Measurements from ENCODE around the gene KRTAP9-8.
"Not testable (repeated sequence)": the region's sequence is repeated elsewhere in the genome, so short reads cannot be mapped to it uniquely, and the experiment has no call there.

KRTAP9-8 gene

DNA sequence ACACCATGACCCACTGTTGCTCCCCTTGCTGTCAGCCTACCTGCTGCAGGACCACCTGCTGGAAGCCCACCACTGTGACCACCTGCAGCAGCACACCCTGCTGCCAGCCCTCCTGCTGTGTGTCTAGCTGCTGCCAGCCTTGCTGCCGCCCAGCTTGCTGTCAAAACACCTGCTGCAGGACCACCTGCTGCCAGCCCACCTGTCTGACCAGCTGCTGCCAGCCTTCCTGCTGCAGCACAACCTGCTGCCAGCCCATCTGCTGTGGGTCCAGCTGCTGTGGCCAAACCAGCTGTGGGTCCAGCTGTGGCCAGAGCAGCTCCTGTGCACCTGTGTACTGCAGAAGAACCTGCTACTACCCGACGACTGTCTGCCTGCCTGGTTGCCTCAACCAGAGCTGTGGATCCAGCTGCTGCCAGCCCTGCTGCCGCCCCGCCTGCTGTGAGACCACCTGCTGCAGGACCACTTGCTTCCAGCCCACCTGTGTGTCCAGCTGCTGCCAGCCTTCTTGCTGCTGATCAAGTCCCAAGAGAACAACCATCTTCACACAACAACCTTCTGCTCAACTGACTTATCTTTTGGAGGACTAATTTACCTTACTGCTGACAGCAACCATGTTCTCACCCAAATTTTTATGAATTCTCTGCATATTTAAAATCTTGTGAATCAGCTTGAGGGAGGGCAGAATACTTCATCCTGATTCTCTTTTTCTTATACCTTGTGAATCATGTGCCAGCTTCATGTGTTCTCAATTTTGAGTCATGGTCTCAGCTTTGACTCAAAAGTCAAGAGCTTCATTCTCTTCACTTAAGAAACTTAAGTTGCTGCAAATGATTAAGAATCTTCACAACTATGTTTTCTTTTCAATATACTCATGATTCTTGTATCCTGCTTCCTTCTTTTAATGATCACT lies 17.8 kb downstream of the KRTAP9-8 start, which contains the start of gene KRTAP9-9:
Gene KRTAP9-9 (plus strand): TSS at position 4 of the 910 bp plus-strand sequence.
- not testable (repeated sequence) for DNase-seq

DNA sequence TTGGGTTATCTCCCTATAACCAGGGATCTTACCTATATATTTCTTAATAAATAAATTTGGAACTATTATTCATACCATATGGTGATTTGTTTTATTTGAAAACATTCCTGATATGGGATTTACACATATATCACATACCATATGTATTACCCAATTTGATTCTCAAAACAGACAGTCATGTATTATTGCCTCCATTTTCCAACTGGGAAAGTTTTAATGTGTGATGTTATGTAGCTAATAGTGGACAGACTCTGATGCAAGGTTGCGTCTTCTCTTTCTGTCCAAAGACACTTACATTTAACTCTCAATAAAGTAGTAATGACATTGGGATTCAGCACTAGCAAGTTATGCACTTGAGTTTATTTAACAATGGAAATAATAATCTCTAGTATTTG lies 18.5 kb downstream of the KRTAP9-8 start:
- no peak for DNase-seq

- no peak for DNase-seq
These were observed 20.6 kb downstream of the KRTAP9-8 start for GRCh38 chr17:41258406-41258805.

DNA sequence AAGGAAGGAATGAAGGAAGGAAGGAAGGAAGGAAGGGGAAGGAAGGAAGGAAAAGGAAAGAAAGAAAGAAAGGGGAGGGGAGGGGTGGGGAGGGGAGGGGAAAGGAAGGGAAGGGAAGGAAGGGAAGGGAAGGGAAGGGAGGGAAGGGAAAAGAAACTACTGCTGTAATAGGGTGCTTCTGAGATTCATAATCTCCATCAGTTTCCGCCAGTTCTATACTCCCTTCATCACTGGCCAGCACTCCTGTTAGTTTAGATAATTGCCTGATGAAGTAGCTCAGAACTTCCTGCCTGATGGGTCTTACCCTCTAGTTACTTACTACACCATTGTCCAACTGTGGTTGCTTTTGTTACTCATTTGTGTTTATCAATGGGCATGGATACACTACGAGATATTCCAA lies 25.4 kb downstream of the KRTAP9-8 start:
- no peak for DNase-seq

DNA sequence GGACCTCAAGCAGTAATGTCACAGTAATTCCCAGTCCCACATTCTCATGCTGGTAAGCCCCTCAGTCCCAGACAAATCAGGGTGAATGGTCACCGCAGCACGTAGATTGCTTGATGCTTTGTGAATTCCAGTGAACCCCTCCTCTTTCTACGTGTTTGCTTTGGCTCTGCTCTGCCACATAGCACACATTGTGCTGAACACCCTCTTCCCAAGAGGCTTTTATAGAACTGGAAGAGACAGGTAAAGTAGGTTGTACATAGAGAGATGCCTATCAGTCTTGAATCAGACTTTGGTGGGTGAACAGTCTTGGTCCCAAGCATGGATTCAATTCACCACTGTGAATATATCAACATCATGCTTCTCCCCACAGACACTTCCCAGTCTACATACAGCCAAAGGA lies 26.8 kb downstream of the KRTAP9-8 start:
- no peak for DNase-seq

GRCh38 chr17:41265078-41265477 lies 27.3 kb downstream of the KRTAP9-8 start, which contains the start of gene KRTAP9-6:
TSS of gene KRTAP9-6 (plus strand) at chr17:41265378. CDS start at chr17:41265378, 0 bp downstream.
- no peak for DNase-seq

DNA sequence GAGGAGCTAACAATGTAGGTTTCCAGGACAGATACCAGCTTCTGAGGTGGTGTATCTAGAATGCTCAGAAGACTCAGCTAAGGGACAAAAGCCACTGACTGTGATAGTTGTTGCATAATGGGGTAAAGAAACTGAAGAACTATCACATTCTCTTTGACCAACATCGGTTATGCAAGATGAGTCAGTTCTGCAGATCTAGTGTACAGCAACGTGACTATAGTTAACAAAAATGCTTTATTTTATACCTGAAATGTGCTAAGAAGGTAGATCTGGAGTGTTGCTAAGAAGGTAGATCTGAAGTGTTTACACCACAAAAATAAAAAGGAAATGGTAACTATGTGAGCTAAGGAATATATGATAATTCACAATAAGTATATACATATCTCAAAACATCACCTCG lies 29.9 kb downstream of the KRTAP9-8 start:
- DNase-seq: no peak

- not testable (repeated sequence) for DNase-seq
These were observed 33.5 kb downstream of the KRTAP9-8 start for GRCh38 chr17:41271323-41271722.

GRCh38 chr17:41271858-41272257 lies 34.1 kb downstream of the KRTAP9-8 start:
- DNase-seq: no peak

DNA sequence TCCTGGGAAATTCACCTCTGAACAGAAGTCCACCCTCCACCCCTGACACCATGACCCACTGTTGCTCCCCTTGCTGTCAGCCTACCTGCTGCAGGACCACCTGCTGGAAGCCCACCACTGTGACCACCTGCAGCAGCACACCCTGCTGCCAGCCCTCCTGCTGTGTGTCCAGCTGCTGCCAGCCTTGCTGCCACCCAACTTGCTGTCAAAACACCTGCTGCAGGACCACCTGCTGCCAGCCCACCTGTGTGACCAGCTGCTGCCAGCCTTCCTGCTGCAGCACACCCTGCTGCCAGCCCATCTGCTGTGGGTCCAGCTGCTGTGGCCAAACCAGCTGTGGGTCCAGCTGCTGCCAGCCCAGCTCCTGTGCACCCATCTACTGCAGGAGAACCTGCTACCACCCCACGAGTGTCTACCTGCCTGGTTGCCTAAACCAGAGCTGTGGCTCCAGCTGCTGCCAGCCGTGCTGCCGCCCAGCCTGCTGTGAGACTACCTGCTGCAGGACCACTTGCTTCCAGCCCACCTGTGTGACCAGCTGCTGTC lies 37.9 kb downstream of the KRTAP9-8 start, which contains the start of gene KRTAP9-7:
Gene KRTAP9-7 (plus strand): TSS at position 51 of the 543 bp plus-strand sequence. CDS start 0 bp downstream, at position 51.
- DNase-seq: not testable (repeated sequence)

- no peak for DNase-seq
These were observed 40.6 kb downstream of the KRTAP9-8 start for GRCh38 chr17:41278176-41278955.

DNA sequence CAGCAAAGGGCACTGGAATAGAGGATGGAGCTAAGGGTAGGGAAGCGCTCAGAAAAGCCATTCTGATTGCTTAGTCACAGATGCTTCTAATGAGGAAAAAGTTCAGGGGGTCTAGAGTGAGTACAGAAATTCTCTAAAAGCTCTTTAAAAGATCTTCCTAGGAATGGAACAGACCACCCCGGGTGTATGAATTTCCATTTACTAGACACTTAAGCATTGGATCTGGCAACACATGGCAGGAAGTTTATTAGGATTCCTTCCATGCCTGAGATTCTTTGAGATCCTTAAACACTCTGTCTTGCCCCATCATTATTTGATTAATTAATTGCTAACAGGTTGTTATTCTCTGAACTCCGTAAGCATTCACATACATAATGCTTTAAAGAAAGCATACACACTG lies 46.2 kb downstream of the KRTAP9-8 start:
- DNase-seq: no peak

DNA sequence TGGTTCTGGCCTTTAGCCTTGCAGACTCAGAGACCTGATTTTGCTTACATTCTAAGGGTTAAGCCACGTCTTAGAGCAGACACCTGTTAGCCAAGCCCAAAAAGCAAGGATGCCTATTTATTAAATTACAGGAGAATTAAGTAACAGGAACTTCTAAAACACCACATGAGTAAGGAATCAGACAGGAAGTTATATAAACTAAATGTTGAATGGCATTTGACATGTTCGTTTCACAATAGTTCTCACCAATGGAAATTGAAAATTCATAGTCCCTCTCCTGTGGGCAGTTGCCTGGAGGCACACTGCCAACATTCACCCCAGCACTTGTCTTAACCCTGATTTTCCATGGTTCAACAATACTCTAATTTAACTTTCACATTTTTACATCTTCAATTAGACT lies 46.7 kb downstream of the KRTAP9-8 start:
- DNase-seq: no peak

- no peak for DNase-seq
These were observed 49.3 kb downstream of the KRTAP9-8 start for GRCh38 chr17:41287050-41287449.
